ENCODE results near the gene KLF5. TPM values are rescaled to one million over a fixed set of nuclear protein-coding genes. Genes with fewer than 3 reads are reported as not detected.

KLF5 gene
- total RNA-seq, 2 experiments from 2014 or later, result 0.29 to 0.82 TPM

DNA sequence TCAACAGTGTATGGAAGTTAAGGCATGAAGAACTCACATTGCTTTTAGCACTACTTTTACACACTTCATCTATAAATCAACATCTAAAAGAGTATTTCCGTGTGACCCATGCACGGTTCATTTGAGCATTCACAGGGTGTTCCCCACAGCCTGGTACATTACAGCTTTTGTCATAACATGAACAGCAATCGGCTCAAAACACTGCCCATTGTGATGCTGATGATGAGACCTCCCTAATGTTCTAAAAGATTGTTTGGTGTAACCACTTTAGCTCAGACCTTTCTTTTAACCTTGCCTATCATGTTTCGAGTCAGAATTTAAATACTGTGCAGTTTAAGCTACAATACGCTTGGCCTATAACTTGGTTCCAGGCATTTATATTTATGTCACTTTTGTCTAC lies 4.1 kb upstream of the KLF5 start:
- H2AFZ ChIP-seq (ENCODE audit: low read length), result no peak overlapping the region
- H3K9me2 ChIP-seq (ENCODE audit: insufficient read depth, low read length), result no peaks in the 10 kb centered on the region
- H3K4me3 ChIP-seq (ENCODE audit: low read depth, low read length, poor library complexity, severe bottlenecking), result no peak overlapping the region
- TF ChIP-seq, protein P1, sequence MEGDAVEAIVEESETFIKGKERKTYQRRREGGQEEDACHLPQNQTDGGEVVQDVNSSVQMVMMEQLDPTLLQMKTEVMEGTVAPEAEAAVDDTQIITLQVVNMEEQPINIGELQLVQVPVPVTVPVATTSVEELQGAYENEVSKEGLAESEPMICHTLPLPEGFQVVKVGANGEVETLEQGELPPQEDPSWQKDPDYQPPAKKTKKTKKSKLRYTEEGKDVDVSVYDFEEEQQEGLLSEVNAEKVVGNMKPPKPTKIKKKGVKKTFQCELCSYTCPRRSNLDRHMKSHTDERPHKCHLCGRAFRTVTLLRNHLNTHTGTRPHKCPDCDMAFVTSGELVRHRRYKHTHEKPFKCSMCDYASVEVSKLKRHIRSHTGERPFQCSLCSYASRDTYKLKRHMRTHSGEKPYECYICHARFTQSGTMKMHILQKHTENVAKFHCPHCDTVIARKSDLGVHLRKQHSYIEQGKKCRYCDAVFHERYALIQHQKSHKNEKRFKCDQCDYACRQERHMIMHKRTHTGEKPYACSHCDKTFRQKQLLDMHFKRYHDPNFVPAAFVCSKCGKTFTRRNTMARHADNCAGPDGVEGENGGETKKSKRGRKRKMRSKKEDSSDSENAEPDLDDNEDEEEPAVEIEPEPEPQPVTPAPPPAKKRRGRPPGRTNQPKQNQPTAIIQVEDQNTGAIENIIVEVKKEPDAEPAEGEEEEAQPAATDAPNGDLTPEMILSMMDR (conservative IDR thresholded peaks at IDR 0.05; ENCODE audit: low read length), result no peak
- TF ChIP-seq EZH2phosphoT487 (IDR thresholded peaks at IDR 0.05; ENCODE audit: borderline replicate concordance, low read depth, low read length), result no peak
- no peaks in the 10 kb centered on the region; the same call in 1 of the 2 replicates for H4K20me1 ChIP-seq (ENCODE audit: insufficient read depth, low read length)
- ChIA-PET POLR2A (interaction anchor here (1.1 kb wide), 1 partner anchor 53 kb away, joined by 3 read pairs; no protein-coding TSS in a partner anchor), CTCF (ENCODE audit: unreplicated experiment) (no interaction called here)
- no peaks in the 10 kb centered on the region for H3K36me3 ChIP-seq (ENCODE audit: insufficient read depth, low read length)
- H3K4me1 ChIP-seq (ENCODE audit: insufficient read depth, low read length, poor library complexity, severe bottlenecking), result no peaks in the 10 kb centered on the region
- H3K9me3 ChIP-seq (ENCODE audit: low read length), result no peaks in the 10 kb centered on the region
- intact Hi-C loops (cut with micrococcal nuclease; ENCODE audit: unreplicated experiment), result no loop called here
- H3K27ac ChIP-seq (ENCODE audit: low read depth, low read length, poor library complexity, severe bottlenecking), result no peak overlapping the region
- DNase-seq (ENCODE audit: low spot score), result no peak
- no TSS peak for BruUV-seq (replicated peaks)
- no peaks in the 10 kb centered on the region for H3K79me2 ChIP-seq (ENCODE audit: insufficient read depth, low read depth, low read length)
- H3K4me2 ChIP-seq (ENCODE audit: low read length), result no peak overlapping the region

- no TSS peak for BruUV-seq (replicated peaks)
- H3K4me2 ChIP-seq (ENCODE audit: low read length), result no peak overlapping the region
Measured at GRCh38 chr13:73055813-73056564, 2.8 kb upstream of the KLF5 start.

More at GRCh38 chr13:73055813-73056564, 2.8 kb upstream of the KLF5 start:
- DNase-seq (ENCODE audit: low spot score), result no peak
- TF ChIP-seq, protein P1 (conservative IDR thresholded peaks at IDR 0.05; ENCODE audit: low read length), result no peak
- no peak for TF ChIP-seq EZH2phosphoT487 (IDR thresholded peaks at IDR 0.05; ENCODE audit: borderline replicate concordance, low read depth, low read length)
- Histone ChIP-seq H3K4me3 (ENCODE audit: low read depth, low read length, poor library complexity, severe bottlenecking) (no peak overlapping the region), H3K36me3 (ENCODE audit: insufficient read depth, low read length) (no peaks in the 10 kb centered on the region), H3K4me1 (ENCODE audit: insufficient read depth, low read length, poor library complexity, severe bottlenecking) (no peaks in the 10 kb centered on the region), H3K9me2 (ENCODE audit: insufficient read depth, low read length) (no peaks in the 10 kb centered on the region), H4K20me1 (ENCODE audit: insufficient read depth, low read length) (no peaks in the 10 kb centered on the region; the same call in 1 of the 2 replicates), H2AFZ (ENCODE audit: low read length) (no peak overlapping the region), H3K79me2 (ENCODE audit: insufficient read depth, low read depth, low read length) (no peaks in the 10 kb centered on the region), H3K9me3 (ENCODE audit: low read length) (no peaks in the 10 kb centered on the region), H3K27ac (ENCODE audit: low read depth, low read length, poor library complexity, severe bottlenecking) (no peak overlapping the region)
- POLR2A ChIA-PET, result interaction anchor here (0.5 to 1.0 kb wide), 3 partner anchors 9 to 413 kb away, joined by 3 read pairs; no protein-coding TSS in a partner anchor
- CTCF ChIA-PET (ENCODE audit: unreplicated experiment), result no interaction called here
- intact Hi-C loops (cut with micrococcal nuclease; ENCODE audit: unreplicated experiment), result no loop called here
